ENCODE data around the gene SLC15A2.
"Not testable (repeated sequence)": the region's sequence is repeated elsewhere in the genome, so short reads cannot be mapped to it uniquely, and the experiment has no call there.

The SLC15A2 gene

DNA sequence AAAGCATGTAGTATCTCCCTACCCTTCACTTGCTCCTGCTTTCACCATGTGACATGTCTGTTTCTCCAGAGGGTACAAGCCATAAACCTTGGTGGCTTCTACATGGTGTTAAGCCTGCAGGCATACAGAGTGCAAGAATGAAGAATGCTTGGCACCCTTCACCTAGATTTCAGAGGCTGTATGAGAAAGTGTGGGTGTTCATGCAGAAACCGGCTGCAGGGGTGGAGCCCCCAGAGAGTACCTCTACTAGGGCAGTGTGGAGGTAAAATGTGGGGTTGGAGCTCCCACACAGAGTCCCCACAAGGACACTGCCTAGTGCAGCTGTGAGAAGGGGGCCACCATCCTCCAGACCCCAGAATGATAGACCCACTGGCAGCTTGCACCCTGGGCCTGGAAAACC, 32.2 kb downstream of the SLC15A2 start:
- DNase-seq (ENCODE audit: low read depth), result no peak

DNA sequence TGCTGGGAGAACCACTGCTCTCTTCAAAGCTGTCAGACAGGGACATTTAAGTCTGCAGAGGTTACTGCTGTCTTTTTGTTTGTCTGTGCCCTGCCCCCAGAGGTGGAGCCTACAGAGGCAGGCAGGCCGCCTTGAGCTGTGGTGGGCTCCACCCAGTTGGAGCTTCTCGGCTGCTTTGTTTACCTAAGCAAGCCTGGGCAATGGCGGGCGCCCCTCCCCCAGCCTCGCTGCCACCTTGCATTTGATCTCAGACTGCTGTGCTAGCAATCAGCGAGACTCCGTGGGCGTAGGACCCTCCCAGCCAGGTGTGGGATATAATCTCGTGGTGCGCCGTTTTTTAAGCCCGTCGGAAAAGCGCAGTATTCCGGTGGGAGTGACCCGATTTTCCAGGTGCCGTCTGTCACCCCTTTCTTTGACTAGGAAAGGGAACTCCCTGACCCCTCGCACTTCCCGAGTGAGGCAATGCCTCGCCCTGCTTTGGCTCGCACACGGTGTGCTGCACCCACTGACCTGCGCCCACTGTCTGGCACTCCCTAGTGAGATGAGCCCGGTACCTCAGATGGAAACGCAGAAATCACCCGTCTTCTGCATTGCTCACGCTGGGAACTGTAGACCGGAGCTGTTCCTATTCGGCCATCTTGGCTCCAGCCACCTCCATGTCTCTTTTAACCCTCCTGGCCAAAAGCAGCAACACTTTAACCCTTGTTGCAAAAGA, 44.1 kb downstream of the SLC15A2 start:
- not testable (repeated sequence) for DNase-seq (ENCODE audit: low read depth)

DNA sequence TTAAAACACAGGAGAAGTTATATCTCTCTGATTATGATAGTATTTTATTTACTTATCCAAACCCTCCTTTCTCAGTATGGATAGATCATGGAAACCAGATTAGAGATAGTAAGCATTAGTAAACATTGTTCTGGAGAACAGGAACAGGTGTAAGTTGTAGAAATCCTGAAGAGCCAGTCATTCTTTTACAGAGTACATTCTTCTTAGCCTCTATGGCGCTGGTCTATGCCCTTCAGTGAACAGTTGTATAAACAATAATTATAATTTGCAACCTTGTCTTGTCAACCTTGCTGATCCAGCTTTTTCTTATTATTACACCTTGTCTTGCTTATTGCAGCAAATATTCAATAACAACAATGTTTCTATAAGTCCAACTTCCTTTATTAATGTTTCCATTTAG, 47.4 kb downstream of the SLC15A2 start:
- no peak for DNase-seq (ENCODE audit: low read depth)

DNA sequence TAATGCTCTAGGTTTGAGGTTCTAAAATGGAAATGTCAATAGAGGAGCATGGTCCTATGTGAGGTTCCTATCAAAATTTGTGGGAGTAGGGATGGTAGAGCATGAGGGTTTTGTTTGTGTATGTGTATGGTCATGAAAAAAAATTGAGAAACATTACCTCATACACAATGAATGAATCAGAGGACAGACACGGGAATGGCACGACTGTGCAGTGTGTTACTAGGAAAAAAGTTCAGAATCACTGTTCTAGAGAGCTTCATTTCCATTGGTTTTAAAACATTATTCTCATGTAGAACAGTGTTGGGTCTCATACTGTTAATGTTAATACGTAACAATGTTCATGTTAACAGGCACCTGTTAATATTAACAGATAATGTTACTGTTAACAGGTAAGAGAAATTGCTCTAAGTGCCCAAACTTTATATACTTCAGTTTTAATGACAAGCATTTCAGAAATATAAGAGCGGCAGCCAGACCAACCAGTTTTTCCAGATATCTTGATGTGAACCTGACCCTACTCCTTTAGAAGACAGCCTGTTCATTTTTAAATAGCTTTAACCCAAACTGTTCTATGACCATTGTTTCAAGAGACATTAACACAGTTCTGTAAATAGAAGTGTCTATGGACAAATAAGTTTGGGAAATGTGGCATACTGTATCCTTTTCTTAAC, 48.0 kb downstream of the SLC15A2 start:
- no peak for DNase-seq (ENCODE audit: low read depth)

- no peak for DNase-seq (ENCODE audit: low read depth)
These were observed 49.2 kb downstream of the SLC15A2 start for GRCh38 chr3:121943431-121943830.

- DNase-seq (ENCODE audit: low read depth), result no peak
These were observed 54.4 kb downstream of the SLC15A2 start for GRCh38 chr3:121948641-121949040.

- no peak for DNase-seq (ENCODE audit: low read depth)
These were observed 57.2 kb downstream of the SLC15A2 start for GRCh38 chr3:121951291-121951919.

- no peak for DNase-seq (ENCODE audit: low read depth)
These were observed 62.2 kb downstream of the SLC15A2 start for GRCh38 chr3:121956363-121956762.

DNA sequence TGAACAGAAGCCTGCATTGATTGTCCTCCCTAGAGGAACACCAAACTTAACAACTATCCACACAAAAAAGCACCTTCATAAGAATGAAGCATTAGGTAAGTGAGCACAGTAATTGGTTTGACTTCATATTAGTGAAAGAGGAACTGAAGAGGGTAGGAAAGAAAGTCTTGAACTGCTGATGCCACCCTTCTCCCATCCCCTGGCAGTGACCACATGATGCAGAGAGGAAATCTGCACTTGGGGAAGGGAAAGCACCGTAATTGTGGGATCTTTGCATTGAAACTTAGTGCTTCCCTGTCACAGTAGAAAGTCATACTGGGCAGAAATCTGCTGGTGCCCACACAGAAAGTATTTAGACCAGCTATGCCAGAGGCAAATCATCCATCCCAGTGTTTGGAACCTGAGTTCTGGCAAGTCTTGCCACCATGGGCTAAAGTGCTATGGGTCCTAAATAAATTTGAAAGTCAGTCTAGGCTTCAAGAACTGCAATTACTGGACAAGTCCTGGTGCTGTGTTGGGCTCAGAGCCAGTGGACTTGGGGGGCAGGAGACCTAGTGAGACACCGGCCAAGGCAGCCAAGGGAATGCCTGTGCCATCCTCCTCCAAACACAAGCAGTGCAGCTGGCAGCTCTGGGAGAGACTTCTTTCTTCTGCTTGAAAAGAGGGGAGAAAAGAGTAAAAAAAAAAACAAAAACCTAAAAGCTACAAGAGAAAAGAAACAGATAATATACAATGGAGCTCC, 63.6 kb downstream of the SLC15A2 start:
- DNase-seq (ENCODE audit: low read depth), result no peak

- DNase-seq (ENCODE audit: low read depth), result no peak
These were observed 64.6 kb downstream of the SLC15A2 start for GRCh38 chr3:121958801-121959200.

- no peak for DNase-seq (ENCODE audit: low read depth)
These were observed 67.1 kb downstream of the SLC15A2 start for GRCh38 chr3:121961283-121961682.

DNA sequence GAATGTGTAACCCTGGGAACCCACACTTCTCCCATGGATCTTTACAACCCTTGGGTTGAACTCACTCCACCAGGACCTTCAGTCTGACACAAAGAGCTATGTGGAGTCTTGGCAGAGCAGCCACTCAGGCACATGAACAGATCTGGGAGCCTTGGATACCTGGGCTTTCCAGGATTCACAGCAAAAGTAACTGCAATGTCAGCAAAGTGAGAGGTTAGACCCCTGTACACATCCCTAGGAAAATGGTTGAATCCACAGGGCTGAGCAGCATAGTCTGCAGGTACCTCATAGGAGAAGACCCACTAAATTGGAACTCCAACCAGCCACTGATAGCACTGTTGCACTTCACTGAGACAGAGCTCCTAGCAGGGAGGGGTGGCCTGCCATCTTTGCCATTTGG, 68.2 kb downstream of the SLC15A2 start:
- no peak for DNase-seq (ENCODE audit: low read depth)

DNA sequence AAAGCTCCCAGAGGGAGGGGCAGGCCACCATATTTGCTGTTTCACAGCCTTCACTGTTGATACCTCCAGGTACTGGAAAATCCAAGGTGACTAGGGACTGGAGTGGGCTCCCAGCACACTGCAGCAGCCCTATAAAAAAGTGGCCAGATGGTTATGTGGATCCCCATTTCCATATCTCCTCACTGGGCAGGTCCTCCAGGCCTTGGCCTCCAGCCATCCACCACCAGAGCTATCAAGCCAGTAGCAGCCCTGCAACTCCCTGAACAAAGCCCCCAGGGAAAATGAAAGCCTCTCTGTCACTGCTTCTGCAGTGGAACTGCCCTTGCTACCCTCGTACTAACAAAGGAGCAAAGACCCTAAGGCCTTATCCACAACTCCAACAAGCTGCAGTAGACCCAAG, 69.4 kb downstream of the SLC15A2 start:
- no peak for DNase-seq (ENCODE audit: low read depth)

GRCh38 chr3:121969631-121970030, 75.4 kb downstream of the SLC15A2 start:
- no peak for DNase-seq (ENCODE audit: low read depth)

DNA sequence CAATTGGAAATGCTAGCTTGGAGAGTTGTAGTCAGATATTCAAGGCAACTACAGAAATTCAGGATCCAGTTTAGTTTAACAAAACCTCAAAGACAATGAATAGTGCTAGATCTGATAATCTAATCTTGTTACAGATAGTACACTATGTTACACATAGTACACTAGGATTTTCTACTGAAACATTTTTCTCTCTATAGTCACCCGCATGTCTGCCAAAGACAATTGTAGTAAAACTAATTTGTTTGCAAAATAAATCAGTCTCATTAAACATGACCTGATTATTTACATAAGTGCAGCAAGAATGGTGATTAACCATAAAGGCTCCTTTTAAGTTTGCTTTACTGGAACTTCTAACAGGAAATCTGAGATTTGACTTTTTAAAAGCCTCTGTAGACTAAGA, 75.8 kb downstream of the SLC15A2 start:
- no peak for DNase-seq (ENCODE audit: low read depth)

- no peak for DNase-seq (ENCODE audit: low read depth)
These were observed 80.5 kb downstream of the SLC15A2 start for GRCh38 chr3:121974601-121975111.

GRCh38 chr3:121975702-121976302, 81.6 kb downstream of the SLC15A2 start:
- no peak for DNase-seq (ENCODE audit: low read depth)

- DNase-seq (ENCODE audit: low read depth), result no peak
These were observed 82.5 kb downstream of the SLC15A2 start for GRCh38 chr3:121976727-121977126.

GRCh38 chr3:121979246-121979645, 85.0 kb downstream of the SLC15A2 start:
- DNase-seq (ENCODE audit: low read depth), result no peak

DNA sequence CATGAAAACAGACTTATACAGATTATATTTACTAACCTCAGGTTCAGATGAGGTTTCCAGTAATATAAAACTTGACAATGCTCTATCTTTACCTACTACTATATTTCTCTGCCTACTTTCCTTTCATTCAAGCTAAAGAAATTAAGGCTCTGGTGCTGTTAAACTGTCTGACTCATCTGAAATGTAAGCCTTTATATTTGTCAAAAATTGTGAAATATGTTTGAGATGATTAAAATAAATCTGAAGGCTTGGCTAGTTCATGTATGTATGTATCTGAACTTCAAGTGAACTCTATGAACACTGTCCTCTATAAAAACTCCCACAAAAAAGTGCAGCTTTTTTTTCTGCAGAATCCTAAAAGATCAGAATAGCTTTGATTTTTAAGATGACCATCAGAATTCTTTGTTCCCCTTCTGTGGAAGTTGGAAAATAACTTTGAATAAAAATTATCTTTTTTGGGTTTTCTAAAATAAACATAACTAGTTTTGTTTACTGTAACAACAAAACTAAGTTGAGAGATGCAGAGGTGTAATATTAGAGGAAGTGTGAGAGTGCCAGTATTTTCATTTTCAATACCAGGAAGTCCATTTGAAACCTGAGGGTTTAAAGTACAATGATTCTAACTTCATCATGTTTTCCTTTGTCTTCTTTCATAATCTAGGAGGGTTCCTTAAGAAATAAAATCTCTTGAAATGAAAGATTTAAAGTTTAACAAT, 85.7 kb downstream of the SLC15A2 start:
- no peak for DNase-seq (ENCODE audit: low read depth)

GRCh38 chr3:121980450-121980796, 86.2 kb downstream of the SLC15A2 start:
- DNase-seq (ENCODE audit: low read depth), result no peak
